Heart right ventricle (tissue), 16 donors: ENCODE results near the gene ZNF692. TPM values are rescaled to one million over a fixed set of nuclear protein-coding genes. Genes with fewer than 3 reads are reported as not detected.

Experiments used
- ATAC-seq, 8 donors: fragments of 200-7000 bp; cut with Tn5 transposase; one replicate each; pipeline ENCODE4 v1.9.1; 2020; ENCODE audit warnings: mild to moderate bottlenecking in 8 of 8, moderate library complexity in 8 of 8, moderate number of reproducible peaks in 1 of 8
- DNase-seq, 2 donors: peaks; one replicate each; pipeline ENCODE4 v3.0.0-alpha.2; 2020
- H3K27ac ChIP-seq, 10 donors: fragments of 200-600 bp; sonication (generic) in 2 of 10; one replicate each; pipeline versions ENCODE4 v1.5.0 to v1.8.0; 2020 to 2022; ENCODE audit warnings: mild to moderate bottlenecking in 3 of 10
- H3K27me3 ChIP-seq, 7 donors: fragments of 200-600 bp; one replicate each; pipeline ENCODE4 v1.8.0; 2021 to 2022; ENCODE audit warnings: mild to moderate bottlenecking in 2 of 7
- H3K36me3 ChIP-seq, 9 donors: fragments of 200-600 bp; sonication (generic) in 1 of 9; one replicate each; pipeline versions ENCODE4 v1.5.0 to v1.8.0; 2020 to 2022; ENCODE audit warnings: mild to moderate bottlenecking in 2 of 9
- H3K4me1 ChIP-seq, 9 donors: fragments of 200-600 bp; sonication (generic) in 1 of 9; one replicate each; pipeline versions ENCODE4 v1.5.0 to v1.8.0; 2020 to 2022; ENCODE audit warnings: mild to moderate bottlenecking in 4 of 9
- H3K4me3 ChIP-seq, 10 donors: fragments of 200-600 bp; sonication (generic) in 2 of 10; one replicate each; pipeline versions ENCODE4 v1.5.0 to v1.8.0; 2020 to 2022; ENCODE audit warnings: mild to moderate bottlenecking in 7 of 10, moderate library complexity in 2 of 10
- H3K9me3 ChIP-seq, 11 donors: fragments of 200-600 bp in 10 of 11; sonication (generic) in 2 of 11; one replicate each; pipeline versions ENCODE4 v1.5.0 to v1.8.0; 2013 to 2022; ENCODE audit warnings: mild to moderate bottlenecking in 2 of 11, control low read depth in 1 of 11, moderate library complexity in 1 of 11
- CTCF ChIP-seq, 9 donors: fragments of 200-600 bp; sonication (generic) in 2 of 9; IDR thresholded peaks; one replicate each; pipeline versions ENCODE4 v1.5.0 to v1.8.0; 2021 to 2022; ENCODE audit warnings: antibody characterized with exemption in 9 of 9, mild to moderate bottlenecking in 5 of 9, moderate library complexity in 1 of 9
- WGBS, 2 donors: extraction: QIAGEN DNeasy Blood & Tissue Kit; methylation state at CpG; one replicate each; pipeline ENCODE4 v1.1.7; 2013; ENCODE audit warnings: inconsistent platforms in 1 of 2; 5-methylcytosine and 5-hydroxymethylcytosine counted together
- intact Hi-C, 10 donors: fragments of 100-400 bp; cut with DNase I; formaldehyde crosslinking; loops; one replicate each; pipeline versions ENCODE4 v1.11.1 to v1.14.2; 2022
- polyA plus RNA-seq, 2 donors: library from polyadenylated mRNA; stranded (reverse); fragments of 200-250 nt; gene quantifications; one replicate each; pipeline ENCODE4 v1.2.3, GENCODE V29; 2013
- total RNA-seq, 10 donors: library from RNA; stranded (reverse); fragmentation: NEBNext Ultra II Directional in 3 of 10; extraction: Animal tissue kit (Norgen Biotek cat#: 25700) in 3 of 10; gene quantifications; one replicate each; pipeline versions ENCODE4 v1.2.1 to v1.2.4, GENCODE V29; 2021 to 2023
- donor health status: Arrhythmogenic right ventricular cardiomyopathy.
- donor health status: ischemic (EF 13 %, LVEDD 7.1; RV severe dilation, severe dysfunction).
- donor health status: healthy with polysubstance abuse.
- donor health status: DM: no; HTN: yes; CAD: no.
- donor health status: DM: no; HTN: no; CAD: no.
- donor health status: ischemic (EF 25% LVEDD 6.9; RV normal size, moderate dysfunction).
- donor health status: ischemic (EF 25% LVEDD 5.7; RV mildly dilated, moderate dysfunction).
- donor health status: healthy.
- donor health status: DM: yes; HTN: yes; CAD: no.
- donor health status: Ischemic cardiomyopathy.
- donor health status: ischemic (EF 35%, LVEDD 5.7; RV mildly dilated, moderate dysfunction).
- donor health status: nonischemic (EF 11% LVEDD 7.7; RV severe dilation, severe dysfunction).
- donor health status: DM: yes; HTN: yes; CAD: no.
- donor health status: PGD.
- donor health status: ischemic (EF 29% LVEDD 5.4; RV normal size, mild dysfunction).
- donor health status: nonischemic (EF 23%, LVEDD 6.1; RV moderate dilation, normal function).

Gene ZNF692
- total and polyA plus RNA-seq, 12 donors = 7.1 to 102 (median 12.5) TPM

GRCh38 chr1:248824301-248824700 lies 34.6 kb downstream of the ZNF692 start:
- WGBS, 2 donors = 100% methylated on average over 1 of the region's 1 CpG
- peaks cover 0 to 49% (median 5%) of the 10 kb centered on the region in 9 donors for H3K36me3 ChIP-seq
- H3K4me3 ChIP-seq = peak overlapping the region in 8 of 10 donors; percentile 58 to 83 (median 64)
- no peak for ATAC-seq
- no peak for DNase-seq
- H3K27ac ChIP-seq = peak overlapping the region in 2 of 10 donors; percentile 91 to 94
- intact Hi-C loops = no loop called here
- no peak for TF ChIP-seq CTCF (IDR thresholded peaks at IDR 0.05)
- peaks cover 26 to 82% (median 61%) of the 10 kb centered on the region in 9 donors for H3K4me1 ChIP-seq
- H3K9me3 ChIP-seq = no peaks in the 10 kb centered on the region
- no peaks in the 10 kb centered on the region for H3K27me3 ChIP-seq

- 74% methylated on average over 2 of the region's 2 CpGs for WGBS, 2 donors
- Histone ChIP-seq H3K9me3 (no peaks in the 10 kb centered on the region), H3K36me3 (peaks cover 0 to 53% (median 5%) of the 10 kb centered on the region in 9 donors), H3K27ac (peak overlapping the region in 1 of 10 donors; percentile 91), H3K4me1 (peaks cover 26 to 83% (median 68%) of the 10 kb centered on the region in 9 donors), H3K4me3 (peak overlapping the region in 4 of 10 donors; percentile 10 to 83 (median 69)), H3K27me3 (no peaks in the 10 kb centered on the region)
- intact Hi-C loops = no loop called here
- DNase-seq (no peak), ATAC-seq (no peak)
- TF ChIP-seq CTCF (IDR thresholded peaks at IDR 0.05) = no peak
Observed at GRCh38 chr1:248823517-248824001, 35.3 kb downstream of the ZNF692 start.

GRCh38 chr1:248822148-248823032 lies 36.5 kb downstream of the ZNF692 start:
- H3K36me3 ChIP-seq = peaks cover 0 to 62% (median 5%) of the 10 kb centered on the region in 9 donors
- peaks cover 24 to 85% (median 73%) of the 10 kb centered on the region in 9 donors for H3K4me1 ChIP-seq
- TF ChIP-seq CTCF (IDR thresholded peaks at IDR 0.05) = no peak
- H3K4me3 ChIP-seq = peak overlapping the region in 4 of 10 donors; percentile 4 to 83 (median 12)
- 72 to 75% methylated on average over 15 of the region's 15 CpGs for WGBS, 2 donors
- H3K9me3 ChIP-seq = no peaks in the 10 kb centered on the region
- peak overlapping the region in 7 of 10 donors; percentile 7 to 91 (median 53) for H3K27ac ChIP-seq
- no peak for ATAC-seq
- no peaks in the 10 kb centered on the region for H3K27me3 ChIP-seq
- no peak for DNase-seq
- intact Hi-C loops = no loop called here

- no peak for TF ChIP-seq CTCF (IDR thresholded peaks at IDR 0.05)
- H3K27me3 ChIP-seq = no peaks in the 10 kb centered on the region
- H3K9me3 ChIP-seq = no peaks in the 10 kb centered on the region
- intact Hi-C loops = no loop called here
- no peak for ATAC-seq
- WGBS, 2 donors = 94 to 96% methylated on average over 7 of the region's 7 CpGs
- no peak for DNase-seq
- H3K4me3 ChIP-seq = no peak overlapping the region
- peaks cover 0 to 69% (median 5%) of the 10 kb centered on the region in 9 donors for H3K36me3 ChIP-seq
- H3K27ac ChIP-seq = peak overlapping the region in 7 of 10 donors; percentile 7 to 91 (median 53)
- peaks cover 19 to 85% (median 68%) of the 10 kb centered on the region in 9 donors for H3K4me1 ChIP-seq
Observed at GRCh38 chr1:248821641-248822040, 37.2 kb downstream of the ZNF692 start.
